Measurements from ENCODE around the gene PRKAG2.

The PRKAG2 gene

DNA sequence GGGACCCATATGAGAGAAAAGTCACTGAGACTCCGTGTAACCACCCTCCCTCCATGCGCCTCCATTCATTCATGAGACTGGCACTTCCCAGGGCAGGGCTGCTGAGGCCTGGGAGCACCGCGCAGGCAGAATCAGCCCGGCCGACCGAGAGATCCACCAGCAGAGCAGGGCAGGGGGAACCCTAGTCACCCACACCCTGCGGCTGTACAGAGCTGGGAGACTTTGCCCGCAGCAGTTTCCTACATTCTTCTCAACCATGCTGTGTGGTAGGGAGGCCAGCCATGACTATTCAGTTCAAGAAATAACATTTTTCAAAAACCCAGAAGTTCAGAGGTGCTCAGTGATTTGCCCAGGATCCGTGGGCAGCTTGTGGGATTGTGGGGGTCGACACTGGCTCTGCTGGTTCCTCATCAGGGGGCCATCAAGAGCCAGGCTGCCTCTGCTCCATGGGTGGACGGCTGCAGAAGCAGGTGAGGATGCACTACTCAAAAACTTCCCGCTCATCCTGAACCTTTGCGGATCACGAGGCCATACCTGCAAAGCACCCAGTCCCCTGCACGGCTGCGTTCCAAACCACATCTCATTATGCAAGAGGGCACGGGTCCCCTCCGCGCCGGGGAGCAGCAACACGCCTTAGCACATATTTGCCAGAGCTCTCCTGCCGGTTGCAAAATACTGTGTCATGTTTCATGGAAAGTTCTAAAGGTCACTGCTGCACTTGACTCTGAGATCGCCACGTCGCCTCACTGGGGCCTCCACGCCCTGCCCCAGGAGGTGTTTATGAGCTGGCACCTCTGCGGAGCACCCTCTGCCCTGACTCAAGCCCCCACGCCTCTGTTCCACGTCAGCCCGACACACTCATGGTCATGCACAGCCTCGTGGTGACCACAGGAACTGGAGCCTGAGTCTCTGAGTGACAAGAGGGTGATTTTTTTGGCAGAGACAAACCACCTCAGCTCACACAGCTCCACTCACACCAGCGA is 132.0 kb downstream of the PRKAG2 start:
- no peak for DNase-seq (ENCODE audit: low spot score)

DNA sequence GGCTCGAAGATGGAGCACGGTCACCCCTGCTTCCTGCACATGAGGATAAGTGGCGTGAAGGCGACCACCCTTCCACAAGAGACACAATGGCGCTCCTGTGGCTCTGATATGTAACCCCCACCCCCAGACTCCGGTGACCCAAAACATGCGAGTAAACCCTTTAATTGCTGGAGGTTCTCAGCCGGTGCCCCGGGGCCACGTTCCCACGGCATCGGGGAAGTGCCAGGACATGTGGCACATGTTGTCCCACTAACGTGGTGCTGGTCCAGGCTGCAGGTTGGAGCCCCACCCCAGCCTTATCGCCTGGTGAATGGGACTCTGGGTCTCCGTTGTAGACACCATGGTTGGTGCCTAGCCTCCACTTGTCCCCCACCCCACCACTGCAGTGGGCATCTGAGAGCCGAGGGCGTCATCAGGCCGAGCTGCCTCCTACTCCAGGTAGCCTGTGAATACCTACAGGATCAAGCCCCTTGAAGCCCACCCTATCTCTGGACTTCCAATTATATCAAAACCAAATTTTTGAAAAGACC is 132.8 kb downstream of the PRKAG2 start:
- DNase-seq (ENCODE audit: low spot score), result no peak

DNA sequence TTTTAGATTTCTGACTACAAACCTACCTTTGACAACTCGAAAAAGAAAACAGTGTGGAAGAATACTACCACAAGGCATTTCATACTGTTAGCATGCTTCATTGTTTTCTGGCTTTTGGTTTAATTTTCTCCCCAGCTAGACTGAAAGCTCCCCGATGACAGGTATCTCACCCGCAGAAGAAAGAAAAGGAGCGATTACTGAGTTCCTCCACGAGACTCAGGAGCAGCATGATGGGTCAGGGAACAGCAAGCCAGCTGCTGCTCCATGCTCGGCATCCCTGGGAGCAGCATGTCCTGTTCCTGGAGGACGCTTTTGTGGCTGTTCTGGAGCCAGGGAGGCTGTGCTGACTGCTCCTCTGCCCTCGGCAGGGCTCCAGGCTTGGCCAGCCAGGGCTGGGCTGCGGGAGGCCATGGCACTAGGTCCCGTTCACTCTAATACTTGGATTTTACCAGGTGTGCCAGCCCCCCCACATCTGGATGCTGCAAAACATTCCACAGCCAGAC is 133.4 kb downstream of the PRKAG2 start:
- DNase-seq (ENCODE audit: low spot score), result no peak

DNA sequence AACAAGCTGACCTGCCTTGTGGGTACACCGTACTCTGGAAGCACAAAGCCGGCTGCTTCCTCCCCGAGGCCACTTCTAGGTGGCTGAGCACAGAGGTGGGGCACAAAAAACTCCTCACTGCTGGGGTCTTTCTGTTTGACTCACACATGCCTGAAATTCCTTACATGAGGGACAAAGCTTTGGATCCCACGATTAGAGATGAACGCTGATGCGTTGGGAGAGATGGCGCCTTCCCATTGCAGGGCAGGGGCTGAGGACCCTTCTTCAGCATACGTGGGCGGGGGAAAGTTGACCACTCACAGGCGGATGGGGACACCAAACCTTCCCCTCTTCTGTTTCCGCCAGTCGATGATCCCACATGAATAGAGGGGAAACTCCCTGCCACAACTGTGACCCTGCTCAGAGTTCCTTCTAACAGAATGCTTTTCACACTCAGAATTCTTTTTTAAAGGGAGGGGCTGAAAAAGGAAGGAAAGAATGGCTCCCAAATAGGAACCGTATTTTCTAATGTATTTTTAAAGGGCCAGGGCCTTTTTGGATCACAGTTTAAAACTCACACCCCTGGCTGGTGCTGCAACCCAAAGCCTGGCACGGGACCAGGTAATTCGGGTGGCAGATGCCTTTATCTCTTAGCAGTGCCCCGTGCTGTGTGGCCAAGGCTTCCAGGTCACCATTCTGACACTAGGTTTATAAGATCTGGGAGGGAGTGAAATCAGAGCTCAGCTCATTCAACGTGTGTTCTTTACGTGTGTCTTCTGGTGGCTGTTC is 134.0 kb downstream of the PRKAG2 start:
- no peak for DNase-seq (ENCODE audit: low spot score)

DNA sequence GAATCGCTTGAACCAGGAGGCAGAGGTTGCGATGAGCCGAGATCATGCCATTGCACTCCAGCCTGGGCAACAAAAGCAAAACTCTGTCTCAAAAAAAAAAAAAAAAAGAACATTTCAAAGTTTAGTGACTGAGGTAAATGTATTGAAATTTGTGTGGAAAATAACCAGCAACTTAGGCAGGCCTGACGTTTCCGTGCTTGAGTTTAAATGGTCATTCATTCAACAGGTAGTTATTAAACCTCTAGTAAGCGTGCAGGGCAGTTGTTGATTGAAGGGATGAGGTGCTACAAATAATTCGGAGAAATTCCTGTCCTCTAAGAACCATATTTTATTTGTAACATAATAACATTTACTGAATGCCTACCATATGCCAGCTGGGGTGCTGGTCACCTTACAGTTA is 135.3 kb downstream of the PRKAG2 start:
- no peak for DNase-seq (ENCODE audit: low spot score)

DNA sequence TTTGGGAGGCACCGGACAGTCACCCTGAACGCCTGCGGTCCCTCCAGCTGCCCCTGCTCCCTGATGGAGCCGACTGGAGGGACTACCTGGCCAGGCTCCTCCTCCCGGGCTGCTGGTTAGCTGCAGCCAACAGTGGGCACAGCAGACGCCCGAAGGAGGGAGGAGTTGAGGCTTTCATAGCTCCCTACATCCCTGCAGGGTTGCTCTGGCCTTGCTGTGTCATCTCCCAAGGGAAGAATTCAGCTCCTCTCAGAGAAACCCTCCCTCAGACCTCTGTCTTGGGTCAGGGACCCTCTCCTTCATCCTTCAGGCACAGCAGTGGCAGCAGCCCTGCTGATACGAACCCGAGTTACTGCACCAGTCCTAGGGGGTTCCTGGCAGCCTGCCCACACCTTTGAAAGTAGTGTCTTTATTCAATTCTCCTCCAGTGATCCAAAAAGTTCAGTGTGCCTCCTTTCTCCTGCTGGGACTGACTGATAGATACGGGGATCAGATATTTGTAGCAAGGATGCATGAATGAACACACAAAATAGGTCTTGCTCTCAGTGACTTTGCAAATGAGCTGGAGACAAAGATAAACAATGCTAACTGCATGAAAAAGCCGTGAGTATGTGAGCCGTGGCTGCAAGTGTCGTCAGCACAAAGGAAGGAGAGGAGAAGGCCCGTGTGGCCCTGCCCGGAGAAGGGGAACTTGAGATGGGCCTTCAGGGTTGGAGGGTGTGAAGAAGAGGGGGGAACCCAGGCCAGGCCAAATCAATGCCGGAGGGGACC is 136.6 kb downstream of the PRKAG2 start:
- DNase-seq (ENCODE audit: low spot score), result no peak

DNA sequence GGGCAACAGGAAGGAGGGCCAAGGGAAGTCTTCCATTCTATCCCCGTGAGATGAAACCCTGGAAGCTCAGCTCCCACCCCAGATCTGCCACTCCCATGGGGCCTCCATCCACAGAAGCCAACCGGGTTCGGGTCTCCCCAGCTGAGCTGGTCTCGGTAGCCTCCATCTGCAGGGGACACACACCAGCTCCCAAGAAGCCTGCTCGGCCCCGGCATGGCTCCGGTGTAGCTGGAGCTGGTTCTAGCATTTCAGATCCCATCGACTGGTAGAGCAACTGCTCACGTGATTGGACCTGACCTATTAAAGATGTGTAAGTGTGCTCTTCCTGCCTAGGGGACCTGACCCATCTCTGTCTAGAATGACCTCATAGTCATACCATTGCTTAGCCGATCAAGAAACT is 138.0 kb downstream of the PRKAG2 start:
- no peak for DNase-seq (ENCODE audit: low spot score)

DNA sequence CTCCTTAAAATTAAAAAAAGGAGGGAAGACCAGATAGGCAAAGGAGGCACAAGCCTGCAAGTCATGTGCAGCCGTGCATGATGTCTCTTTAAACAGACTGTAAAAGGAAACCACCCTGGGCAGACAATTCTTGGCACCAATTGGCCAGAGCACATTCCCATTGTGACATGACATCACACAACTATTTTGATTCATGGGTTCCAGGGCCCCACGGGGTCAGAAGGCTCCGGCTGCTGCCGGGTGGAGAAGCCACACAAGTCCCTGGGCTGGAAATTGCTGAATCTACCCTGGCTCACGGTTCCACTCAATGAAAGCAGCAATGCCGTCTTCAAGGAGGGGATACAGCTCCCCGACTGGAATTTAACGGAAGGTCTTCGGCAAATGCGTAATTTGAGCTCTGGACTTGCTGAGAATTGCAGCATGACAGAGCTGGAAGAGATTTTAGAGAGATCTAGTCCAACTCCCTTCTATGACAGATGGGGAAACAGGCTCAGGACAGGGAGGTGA is 140.5 kb downstream of the PRKAG2 start:
- DNase-seq (ENCODE audit: low spot score), result peak; percentile 24

DNA sequence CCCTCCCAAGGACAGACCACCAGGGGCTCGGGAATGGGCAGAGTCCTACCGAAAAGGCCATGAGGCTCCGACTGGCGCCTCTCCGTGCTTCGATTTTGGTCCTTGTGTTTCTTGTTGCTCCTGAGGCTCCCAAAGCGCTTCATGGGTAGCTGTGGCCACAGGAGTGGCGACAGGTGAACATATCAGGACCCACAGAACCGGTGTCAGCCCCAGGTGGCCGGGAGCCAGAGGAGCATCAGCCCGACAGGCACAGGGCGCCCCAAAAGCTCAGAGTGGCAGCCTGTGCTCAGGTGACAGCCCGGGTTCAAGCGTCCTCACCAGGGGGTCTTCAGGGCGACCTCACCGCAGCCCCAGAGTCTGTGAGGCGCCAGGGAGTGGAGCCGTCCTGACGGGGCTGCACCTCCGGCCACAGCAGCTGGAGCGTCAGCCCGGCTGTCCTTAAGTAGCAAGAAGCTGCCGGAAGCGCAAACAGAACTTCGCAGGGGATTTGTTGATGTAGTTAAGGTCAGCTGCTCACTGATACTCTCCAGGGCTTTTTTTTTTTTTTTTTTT is 141.0 kb downstream of the PRKAG2 start:
- DNase-seq (ENCODE audit: low spot score), result no peak

DNA sequence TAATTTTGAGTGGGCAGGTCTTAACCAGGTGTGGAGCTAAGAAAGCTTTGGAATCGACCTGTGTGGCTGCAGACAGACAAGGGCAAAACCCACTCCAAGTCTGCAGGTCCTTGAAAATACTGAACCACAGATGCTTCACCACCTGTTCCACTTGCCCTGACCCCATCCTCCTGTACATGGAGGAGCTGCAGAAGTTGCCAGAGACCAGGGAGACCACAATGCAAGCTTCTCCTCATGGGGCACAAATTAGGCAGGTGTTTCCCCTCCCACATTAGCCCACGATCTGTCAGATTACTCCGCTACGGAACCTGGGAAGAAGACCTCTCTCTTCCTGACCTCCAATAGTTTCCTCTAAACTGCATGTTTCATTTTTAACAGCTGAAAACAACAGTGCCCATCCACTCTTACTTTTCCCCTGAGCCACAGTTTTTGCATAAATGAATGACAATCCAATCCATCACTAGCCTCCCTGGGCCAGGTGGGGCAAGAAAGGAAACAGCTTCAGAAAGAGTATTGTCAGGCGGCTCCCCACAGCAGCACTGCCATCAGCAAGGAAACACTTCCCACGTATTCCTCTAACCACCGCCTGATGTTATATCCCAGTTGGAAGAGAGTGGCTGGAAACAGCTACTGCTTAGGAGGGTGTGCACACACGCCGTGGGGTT is 141.6 kb downstream of the PRKAG2 start:
- no peak for DNase-seq (ENCODE audit: low spot score)

DNA sequence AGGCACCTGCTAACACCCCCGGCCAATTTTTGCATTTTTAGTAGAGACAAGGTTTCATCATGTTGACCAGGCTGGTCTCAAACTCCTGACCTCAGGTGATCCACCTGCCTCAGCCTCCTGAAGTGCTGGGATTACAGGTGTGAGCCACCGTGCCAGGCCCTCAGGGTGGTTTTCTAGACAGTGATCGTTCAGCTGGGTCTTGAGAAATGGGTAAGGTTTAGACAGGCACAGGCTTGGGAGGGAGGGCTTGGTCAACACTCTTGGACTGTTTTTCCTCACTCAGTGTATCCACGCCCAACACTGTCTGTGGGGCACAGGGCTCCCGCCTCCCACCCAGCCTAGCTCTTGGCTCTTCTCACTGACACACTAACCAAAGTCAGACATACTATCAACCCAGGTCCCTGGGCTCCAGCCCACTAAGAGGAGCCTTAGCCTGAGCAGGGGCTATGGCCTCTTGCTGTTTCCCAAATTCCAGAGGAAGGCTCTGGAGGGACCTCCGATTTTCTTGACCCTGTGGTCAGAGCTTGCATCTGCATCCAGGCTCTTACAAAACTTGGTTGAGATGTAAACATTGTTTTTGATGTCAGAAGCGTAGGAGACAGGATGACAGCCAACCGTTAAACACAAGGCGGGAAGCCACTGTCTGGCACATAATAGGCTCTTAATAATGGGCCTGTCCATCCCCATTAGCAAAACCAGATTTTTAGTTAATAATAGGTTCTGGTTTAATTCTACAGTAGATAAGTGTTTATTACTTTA is 143.9 kb downstream of the PRKAG2 start:
- DNase-seq (ENCODE audit: low spot score), result no peak

DNA sequence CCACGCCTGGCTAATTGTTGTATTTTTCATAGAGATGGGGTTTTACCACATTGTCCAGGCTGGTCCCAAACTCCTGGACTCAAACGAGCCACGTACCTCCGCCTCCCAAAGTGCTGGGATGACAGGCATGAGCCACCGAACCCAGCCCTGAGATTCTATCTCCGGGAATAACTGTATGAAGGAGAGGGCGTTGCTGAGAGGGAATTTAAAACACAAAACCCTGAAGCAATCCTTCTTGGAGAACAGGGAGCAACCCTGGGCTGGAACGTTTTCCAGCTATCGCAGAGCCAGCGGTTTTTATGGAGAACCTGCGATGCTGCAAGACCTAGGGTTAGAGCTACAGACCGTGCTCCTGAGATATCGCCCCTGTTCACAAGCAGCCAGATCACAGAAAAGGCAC is 144.6 kb downstream of the PRKAG2 start:
- DNase-seq (ENCODE audit: low spot score), result no peak

DNA sequence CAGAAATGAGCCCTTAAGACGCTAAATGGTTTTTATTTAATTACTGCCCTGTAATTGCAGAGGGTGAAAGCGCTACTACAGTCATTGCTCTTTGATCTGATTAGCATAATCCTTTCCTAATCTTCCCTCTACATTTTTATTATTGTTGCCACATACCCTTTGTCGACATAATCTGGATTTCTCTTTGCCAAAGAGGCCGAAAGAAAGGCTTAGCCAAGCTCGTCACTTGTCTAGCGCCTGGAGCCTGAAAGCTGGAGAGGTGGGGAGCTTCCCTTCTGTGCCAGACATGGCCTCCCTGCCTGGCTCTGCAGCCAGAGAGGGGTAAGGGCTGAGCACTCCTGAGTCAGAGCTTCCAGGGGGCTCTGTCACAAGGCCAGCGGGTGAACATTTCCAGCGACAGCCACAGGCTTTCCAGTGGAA is 145.9 kb downstream of the PRKAG2 start:
- DNase-seq (ENCODE audit: low spot score), result no peak

DNA sequence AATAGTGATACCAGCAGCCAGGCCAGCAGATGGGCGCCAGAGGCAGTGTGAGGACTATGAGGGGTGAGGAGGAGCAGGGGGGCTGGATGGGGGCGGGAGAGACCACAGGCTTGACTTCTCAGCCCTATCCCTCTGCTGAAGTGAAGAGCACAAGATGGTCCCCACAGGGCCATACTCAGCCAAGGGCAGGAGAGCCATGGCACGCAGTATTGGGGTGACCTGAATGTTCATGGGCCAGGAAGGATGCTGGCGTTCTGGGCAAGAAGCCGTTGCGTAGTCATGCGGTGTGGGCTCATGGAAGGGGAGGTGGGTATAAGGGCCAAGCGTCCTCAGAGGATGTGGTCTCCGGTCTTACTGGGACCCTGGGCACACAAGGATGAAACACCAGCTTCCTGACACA is 146.3 kb downstream of the PRKAG2 start:
- DNase-seq (ENCODE audit: low spot score), result no peak

DNA sequence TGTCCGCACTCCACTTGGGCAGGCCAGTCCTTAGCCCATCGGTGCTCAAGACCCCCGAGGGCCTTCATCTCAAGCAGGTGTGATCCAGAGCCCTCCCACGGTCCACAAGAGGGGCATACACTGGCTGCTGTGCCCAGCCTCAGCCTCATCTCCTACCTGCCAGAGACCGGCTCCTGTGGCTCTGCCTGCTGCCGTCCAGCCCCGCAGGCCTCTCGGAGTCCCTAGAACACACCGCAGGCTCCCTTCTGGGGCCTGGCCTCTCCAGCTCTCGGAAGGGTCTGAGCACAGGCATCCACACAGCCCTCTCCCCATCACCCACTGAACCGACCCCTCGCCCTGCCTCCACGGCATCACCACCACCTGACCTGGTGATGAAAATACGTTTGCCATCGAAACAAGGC is 147.4 kb downstream of the PRKAG2 start:
- DNase-seq (ENCODE audit: low spot score), result no peak

DNA sequence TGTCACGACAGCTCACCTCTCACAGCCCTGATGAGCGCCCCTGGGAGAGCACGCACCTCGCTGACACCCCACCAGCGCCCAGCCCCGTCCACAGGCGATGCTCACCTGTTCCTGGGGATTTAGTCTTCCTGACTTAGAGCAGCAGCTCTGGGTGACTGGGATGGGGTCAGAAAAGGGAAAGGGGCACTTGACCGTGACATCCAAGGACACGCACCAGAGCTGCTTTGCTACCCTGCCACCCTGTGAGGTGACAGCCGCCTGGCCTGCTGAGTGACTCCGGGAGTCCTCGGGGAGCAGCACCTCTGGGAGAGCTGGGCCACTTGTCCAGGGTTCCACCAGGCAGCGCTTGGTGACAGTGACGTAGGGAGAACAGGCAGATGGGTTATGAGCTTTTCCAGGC is 148.2 kb downstream of the PRKAG2 start:
- DNase-seq (ENCODE audit: low spot score), result no peak

DNA sequence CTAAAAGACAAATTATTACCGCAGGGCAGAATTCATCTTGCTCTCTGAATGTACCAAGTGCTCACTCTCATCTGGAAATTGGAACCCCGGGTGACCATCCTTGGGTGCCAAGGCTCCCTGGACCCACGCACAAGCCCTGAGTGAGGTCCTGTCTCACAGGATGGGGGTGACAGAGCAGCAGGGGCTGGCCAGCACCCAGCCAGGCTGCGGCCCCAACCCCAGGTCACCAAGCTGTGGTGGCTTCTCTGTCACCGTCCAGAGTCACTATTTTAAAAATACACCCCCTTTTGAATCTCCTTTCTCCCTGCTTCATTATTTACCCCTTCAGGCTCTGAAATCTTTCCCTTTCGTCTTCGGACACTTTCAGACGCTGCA is 148.6 kb downstream of the PRKAG2 start:
- no peak for DNase-seq (ENCODE audit: low spot score)

DNA sequence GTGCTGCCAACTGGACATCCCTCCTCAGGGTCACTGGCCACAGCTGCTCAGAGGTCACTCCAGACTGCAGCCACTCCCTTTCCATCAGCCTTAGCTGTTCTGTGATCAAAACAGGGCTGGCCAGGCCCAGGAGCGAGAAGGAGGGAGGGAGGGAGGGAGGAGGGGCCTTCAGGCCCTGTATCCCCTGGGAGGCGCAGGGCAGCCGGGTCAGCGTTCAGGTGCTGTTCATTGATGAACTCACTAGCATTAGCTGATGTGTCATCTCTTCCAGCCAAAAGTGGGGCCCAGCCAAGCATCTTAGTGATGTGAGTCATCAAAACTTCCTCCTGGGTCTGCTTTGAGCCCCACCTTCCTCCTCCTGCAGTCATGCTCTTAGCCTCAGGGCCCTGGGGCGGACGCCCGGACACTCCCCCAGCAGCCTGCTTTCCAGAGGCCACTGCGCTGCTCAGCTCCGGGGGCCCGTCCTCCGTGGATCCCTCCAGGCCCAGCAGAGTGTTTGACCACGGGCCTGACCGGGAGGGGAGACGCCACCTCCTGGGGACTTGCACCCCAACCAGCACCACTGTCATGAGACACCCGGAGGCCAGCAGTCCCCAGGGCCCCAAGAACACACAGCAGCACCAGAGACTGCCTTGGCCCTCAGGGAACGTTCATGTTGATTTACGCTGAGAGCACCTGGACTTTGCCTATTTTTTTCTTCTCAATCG is 149.2 kb downstream of the PRKAG2 start:
- no peak for DNase-seq (ENCODE audit: low spot score)

Measured in pons (tissue), 1 donor.